GM21528 (cell line): ENCODE data around the gene ZNF420.
"Not testable (repeated sequence)": the region's sequence is repeated elsewhere in the genome, so short reads cannot be mapped to it uniquely, and the experiment has no call there.

Source experiments
- ATAC-seq: cut with Tn5 transposase; IDR thresholded peaks from one replicate; pipeline ENCODE4 v1.9.1; 2021; ENCODE audit warnings: mild to moderate bottlenecking, moderate library complexity; ENCODE audit not compliant: unreplicated experiment, low FRiP score

The ZNF420 gene

GRCh38 chr19:37077934-37078716 lies at the start of gene ZNF420:
ZNF420 (plus strand) TSS chr19:37078433; CDS start chr19:37089119, 10,686 bp downstream.
- ATAC-seq: peak; percentile 96

DNA sequence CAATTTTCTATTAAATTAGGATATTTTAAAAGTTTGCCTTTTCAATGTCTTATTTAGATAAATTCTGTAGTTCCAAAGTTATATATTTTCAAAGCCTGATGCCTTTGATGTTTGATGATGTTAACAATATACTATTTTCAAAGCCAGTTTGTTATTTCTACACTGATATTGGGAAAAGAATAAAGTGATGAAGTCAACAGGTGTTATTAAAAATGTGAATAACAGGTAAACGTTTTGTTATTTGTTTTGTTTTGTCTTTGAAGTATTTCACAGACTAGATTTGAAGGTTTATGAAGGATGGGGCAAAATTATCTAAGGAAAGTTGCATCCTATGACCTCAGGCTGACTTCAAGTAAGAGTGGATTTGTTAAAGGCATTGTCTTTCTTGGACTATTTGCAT lies 33.1 kb upstream of the ZNF420 start:
- no peak for ATAC-seq

DNA sequence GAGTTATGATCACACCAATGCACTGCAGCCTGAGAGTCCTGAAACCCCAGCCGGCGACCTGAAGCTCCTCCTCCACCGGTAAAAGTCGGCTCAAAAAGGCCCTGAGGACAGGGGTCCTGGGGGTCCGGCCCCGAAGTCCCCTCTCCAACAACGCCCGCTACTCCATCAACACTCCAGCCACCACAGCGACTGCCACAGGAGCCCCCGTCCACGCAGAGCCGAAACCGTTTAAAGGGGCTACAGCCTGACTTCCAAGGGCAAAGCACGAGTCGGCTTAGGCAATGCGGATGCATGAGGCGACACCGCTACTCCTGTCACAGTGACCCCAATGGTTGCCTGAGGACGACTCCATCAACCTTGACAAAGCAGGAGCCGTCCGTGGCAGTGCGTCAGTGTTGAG lies 22.9 kb upstream of the ZNF420 start:
- ATAC-seq: no peak

GRCh38 chr19:37056776-37057175 lies 21.5 kb upstream of the ZNF420 start:
- no peak for ATAC-seq

- no peak for ATAC-seq
Measured at GRCh38 chr19:37059142-37059541, 19.1 kb upstream of the ZNF420 start.

DNA sequence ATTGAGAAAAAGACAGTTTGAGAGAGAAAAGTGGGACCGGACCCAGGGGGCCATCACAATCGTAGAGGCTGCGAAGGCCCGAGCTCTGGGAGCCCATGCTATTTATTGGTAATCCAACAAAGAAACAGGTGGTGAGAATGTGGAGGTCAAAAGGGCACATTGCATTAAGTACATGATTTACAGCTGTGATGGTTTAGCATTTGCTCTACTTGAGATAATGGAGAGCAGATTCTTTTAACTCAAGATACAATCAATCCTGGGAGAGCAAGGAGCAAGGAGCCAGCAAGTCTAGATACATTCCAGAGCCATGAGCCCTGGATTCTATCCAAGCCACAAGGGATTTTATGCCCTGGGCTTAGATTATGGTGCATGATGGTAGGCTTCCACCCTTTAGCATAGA lies 13.3 kb upstream of the ZNF420 start:
- not testable (repeated sequence) for ATAC-seq

DNA sequence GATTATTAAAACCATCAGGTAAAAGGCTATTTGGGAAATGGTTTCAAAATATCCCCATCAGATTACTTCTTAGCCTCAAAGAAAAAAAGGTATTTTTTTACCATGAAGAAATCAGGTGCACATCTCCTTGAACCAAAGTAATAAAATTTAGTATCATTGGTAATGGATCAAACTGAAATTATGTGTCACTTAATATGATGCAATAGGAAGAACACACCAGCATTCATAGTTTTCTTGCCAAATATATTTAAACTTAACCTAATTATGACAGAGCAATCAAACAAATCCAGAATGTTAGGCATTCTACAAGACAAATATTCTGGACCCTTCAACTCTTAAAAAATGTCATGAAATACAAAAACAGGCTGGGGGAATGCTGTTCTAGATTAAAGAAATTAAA lies 4.1 kb upstream of the ZNF420 start:
- no peak for ATAC-seq

DNA sequence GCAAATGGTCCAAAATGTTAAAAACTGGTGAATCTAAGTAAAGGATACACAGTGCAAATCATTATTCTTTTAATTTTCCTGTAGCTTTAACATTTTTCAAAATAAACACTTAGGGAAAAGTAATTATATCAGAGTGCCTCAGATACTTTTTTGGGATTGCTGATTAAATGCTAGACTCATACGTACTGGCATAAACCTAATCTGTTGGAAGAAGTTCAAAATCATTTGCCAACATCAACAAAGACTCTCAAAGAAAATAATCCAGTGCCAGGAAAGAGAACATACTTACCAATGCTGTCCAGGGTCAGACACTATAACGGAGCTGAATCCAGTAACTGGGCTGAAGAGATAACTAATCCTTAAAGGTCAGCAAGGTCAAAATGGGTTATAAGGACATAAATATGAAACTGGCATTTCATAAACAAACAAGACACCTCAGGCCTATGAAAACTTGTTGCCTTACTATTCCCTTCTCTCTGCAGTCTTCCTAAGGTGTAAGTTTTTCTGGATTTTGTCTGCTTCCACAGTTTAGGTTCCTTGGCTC lies 3.3 kb upstream of the ZNF420 start:
- no peak for ATAC-seq

GRCh38 chr19:37076524-37076923 lies 1.7 kb upstream of the ZNF420 start:
- ATAC-seq: not testable (repeated sequence)

GRCh38 chr19:37077501-37077933 lies 716 bp upstream of the ZNF420 start:
- peak; percentile 13 for ATAC-seq

DNA sequence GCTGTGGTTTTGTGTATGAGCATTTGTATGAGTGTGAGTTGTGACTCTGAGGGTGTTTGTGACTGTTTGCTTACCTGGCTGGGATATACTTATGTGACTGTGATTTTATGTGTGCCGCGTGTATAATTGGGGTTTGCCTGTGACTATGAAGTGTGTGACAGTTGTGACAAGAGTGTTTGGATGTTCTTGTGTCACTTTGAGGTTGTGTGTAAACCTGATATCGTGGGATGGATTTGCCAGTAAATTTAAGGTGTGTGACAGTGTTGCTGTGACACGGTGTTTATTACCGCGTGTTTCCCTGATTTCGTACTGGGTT lies 442 bp downstream of the ZNF420 start:
- no peak for ATAC-seq

DNA sequence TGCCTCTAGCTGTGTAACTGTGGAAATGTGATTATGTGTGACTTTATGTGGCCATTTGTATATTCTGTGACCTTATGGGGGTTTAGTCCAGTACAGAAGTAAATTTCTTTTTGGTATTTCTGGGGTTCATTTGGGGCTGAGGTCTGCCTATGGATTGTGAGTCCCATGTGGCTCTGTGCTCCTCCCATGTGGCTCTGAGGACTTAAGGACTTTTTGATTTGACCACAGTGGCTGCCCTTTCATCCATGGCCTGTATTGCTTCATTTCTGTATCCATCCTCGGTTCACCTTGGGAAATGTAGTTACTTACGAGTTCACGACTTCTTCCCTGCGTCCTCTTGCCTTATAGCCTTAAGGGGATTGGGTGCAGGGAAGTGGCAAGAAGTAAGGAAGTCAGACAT lies 1.0 kb downstream of the ZNF420 start:
- ATAC-seq: no peak

DNA sequence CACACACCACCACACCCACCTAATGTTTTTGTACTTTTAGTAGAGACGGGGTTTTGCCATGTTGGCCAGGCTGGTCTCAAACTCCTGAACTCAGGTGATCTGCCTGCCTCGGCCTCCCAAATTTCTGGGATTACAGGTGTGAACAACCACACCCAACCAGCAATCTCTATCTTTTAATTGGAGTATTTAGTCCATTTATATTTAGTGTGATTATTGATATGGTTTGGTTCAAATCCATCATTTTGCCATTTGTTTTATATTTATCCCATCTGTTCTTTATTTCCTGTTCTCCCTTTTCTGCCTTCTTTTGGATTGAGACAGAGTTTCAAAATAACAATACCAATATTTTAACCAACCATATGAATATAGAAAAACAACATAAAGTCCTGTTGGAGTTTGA lies 4.1 kb downstream of the ZNF420 start:
- ATAC-seq: no peak

DNA sequence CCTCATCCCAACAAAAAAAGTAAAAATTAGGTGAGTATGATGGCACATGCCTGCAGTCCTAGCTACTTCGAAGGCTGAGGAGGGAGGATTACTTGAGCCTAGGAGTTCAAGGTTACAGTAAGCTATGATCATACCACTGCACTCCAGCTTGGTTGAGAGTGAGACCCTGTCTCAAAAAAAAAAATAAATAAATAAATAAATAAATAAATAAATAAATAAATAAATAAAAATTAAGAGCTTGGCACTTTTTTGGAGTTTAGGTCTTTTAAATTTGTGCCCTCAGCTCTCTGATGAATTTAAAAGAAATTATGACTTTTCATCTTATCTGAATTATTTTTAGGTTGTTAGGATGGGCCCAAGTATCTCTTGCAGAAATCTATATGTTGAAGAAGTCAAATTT lies 8.9 kb downstream of the ZNF420 start:
- no peak for ATAC-seq

- no peak for ATAC-seq
Measured at GRCh38 chr19:37095859-37096258, 17.6 kb downstream of the ZNF420 start.

DNA sequence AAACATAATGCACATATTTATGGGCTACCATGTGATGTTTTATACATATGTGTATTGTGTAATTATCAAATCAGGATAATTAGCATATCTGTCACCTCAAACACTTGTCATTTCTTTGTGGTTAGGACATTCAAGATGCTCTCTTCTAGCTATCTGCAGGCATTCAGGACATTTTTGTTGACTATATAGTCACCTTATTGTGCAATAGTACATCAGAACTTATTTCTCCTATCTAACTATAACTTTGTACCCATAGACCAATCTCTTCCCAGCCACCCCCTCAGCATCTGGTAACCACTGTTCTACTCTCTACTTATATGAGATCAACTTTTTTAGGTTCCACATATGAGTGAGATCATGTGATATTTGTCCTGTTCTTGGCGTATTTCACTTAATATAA lies 20.3 kb downstream of the ZNF420 start:
- ATAC-seq: no peak

DNA sequence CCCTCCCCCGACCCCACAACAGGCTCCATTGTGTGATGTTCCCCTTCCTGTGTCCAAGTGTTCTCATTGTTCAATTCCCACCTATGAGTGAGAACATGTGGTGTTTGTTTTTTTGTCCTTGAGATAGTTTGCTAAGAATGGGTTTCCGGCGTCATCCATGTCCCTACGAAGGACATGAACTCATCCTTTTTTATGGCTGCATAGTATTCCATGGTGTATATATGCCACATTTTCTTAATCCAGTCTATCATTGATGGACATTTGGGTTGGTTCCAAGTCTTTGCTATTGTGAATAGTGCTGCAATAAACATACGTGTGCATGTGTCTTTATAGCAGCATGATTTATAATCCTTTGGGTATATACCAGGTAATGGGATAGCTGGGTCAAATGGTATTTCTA lies 25.9 kb downstream of the ZNF420 start:
- not testable (repeated sequence) for ATAC-seq

DNA sequence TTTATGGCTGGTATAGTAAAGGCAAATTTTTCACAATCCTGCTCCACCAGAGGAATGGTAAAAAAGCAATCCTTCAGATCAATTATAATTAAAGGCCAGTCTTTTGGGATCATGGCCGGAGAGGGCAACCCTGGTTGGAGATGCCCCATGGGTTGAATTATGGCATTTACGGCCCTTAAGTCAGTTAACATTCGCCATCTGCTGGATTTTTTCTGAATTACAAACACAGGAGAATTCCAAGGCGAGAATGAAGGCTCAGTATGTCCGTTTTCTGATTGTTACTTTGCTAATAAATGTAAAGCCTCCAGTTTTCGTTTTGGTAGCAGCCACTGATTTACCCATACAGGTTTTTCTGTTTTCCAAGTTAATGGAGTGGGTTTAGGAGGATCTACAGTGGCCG lies 33.5 kb downstream of the ZNF420 start:
- not testable (repeated sequence) for ATAC-seq

GRCh38 chr19:37114001-37114400 lies 35.8 kb downstream of the ZNF420 start:
- ATAC-seq: no peak

DNA sequence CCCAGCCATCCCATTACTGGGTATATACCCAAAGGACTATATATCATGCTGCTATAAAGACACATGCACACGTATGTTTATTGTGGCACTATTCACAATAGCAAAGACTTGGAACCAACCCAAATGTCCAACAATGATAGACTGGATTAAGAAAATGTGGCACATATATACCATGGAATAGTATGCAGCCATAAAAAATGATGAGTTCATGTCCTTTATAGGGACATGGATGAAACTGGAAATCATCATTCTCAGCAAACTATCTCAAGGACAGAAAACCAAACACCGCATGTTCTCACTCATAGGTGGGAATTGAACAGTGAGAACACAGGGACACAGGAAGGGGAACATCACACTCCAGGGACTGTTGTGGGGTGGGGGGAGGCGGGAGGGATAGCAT lies 43.9 kb downstream of the ZNF420 start:
- ATAC-seq: not testable (repeated sequence)

DNA sequence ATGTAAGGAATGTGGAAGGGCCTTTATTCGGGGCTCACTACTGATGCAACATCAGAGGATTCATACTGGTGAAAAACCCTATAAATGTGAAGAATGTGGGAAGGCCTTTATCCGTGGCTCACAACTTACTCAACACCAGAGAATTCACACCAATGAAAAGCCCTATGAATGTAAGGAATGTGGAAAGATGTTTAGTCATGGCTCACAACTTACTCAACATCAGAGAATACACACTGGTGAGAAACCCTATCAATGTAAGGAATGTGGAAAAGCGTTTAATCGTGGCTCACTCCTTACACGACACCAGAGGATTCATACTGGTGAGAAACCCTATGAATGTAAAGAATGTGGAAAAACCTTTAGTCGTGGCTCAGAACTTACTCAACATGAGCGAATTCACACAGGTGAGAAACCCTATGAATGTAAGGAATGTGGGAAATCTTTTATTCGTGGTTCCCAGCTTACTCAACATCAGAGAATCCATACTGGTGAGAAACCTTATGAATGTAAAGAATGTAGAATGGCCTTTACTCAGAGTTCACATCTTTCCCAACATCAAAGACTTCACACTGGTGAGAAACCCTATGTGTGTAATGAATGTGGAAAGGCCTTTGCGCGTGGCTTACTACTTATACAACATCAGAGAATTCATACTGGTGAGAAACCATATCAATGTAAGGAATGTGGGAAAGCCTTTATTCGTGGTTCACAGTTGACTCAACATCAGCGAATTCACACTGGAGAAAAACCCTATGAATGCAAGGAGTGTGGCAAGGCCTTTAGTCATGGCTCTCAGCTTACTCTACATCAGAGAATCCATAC lies 50.0 kb downstream of the ZNF420 start:
- ATAC-seq: no peak

DNA sequence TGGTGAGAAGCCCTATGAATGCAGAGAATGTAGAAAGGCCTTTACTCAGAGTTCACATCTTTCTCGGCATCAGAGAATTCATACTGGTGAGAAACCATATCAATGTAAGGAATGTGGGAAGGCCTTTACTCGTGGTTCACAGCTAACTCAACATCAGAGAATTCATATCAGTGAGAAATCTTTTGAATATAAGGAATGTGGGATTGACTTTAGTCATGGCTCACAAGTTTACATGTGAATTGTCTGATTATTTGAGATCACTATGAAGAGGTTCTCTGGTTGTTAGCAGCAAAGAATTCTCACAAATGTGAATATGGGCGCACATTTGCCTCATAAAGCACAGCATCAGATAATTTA lies 50.6 kb downstream of the ZNF420 start:
- ATAC-seq: no peak
